Type B pancreatic cell (in vitro differentiated cells): ENCODE results near the gene LMTK2. TPM values are rescaled to one million over a fixed set of nuclear protein-coding genes. Genes with fewer than 3 reads are reported as not detected.
A peak's percentile ranks its signal among the peaks of the same experiment; 100 is the strongest.

Experiments used
- DNase-seq: peaks from one replicate; pipeline ENCODE4 v3.0.0; 2021; ENCODE audit warnings: mixed read lengths; ENCODE audit not compliant: unreplicated experiment; ENCODE audit errors: extremely low spot score
- H3K27ac Mint-ChIP-seq: 2 replicates; pipeline ENCODE4 v1.8.0; 2021; ENCODE audit warnings: mild to moderate bottlenecking, mixed read lengths
- H3K27me3 Mint-ChIP-seq: 2 replicates; pipeline ENCODE4 v1.8.0; 2021; ENCODE audit warnings: mixed read lengths
- H3K36me3 Mint-ChIP-seq: 2 replicates; pipeline ENCODE4 v1.8.0; 2021; ENCODE audit warnings: mixed read lengths
- H3K4me1 Mint-ChIP-seq: one replicate; pipeline ENCODE4 v1.8.0; 2021; ENCODE audit warnings: mixed read lengths; ENCODE audit not compliant: unreplicated experiment
- H3K4me3 Mint-ChIP-seq: 2 replicates; pipeline ENCODE4 v1.8.0; 2021; ENCODE audit warnings: mild to moderate bottlenecking, mixed read lengths
- H3K9me3 Mint-ChIP-seq: 2 replicates; pipeline ENCODE4 v1.8.0; 2021; ENCODE audit warnings: mixed read lengths
- total RNA-seq: library from RNA; stranded (reverse); gene quantifications from 2 replicates; pipeline ENCODE4 v1.2.1, GENCODE V29; 2021; ENCODE audit warnings: low replicate concordance
- TF ChIP-seq, protein P1 (sequence below): fragments of 200-600 bp; sonication (generic); conservative IDR thresholded peaks from 2 replicates; pipeline ENCODE4 v1.5.0; 2021; ENCODE audit warnings: antibody characterized with exemption, mild to moderate bottlenecking

The LMTK2 gene
- total RNA-seq, 1 donor from 2014 or later = 20.6 TPM

- TF ChIP-seq, protein P1, sequence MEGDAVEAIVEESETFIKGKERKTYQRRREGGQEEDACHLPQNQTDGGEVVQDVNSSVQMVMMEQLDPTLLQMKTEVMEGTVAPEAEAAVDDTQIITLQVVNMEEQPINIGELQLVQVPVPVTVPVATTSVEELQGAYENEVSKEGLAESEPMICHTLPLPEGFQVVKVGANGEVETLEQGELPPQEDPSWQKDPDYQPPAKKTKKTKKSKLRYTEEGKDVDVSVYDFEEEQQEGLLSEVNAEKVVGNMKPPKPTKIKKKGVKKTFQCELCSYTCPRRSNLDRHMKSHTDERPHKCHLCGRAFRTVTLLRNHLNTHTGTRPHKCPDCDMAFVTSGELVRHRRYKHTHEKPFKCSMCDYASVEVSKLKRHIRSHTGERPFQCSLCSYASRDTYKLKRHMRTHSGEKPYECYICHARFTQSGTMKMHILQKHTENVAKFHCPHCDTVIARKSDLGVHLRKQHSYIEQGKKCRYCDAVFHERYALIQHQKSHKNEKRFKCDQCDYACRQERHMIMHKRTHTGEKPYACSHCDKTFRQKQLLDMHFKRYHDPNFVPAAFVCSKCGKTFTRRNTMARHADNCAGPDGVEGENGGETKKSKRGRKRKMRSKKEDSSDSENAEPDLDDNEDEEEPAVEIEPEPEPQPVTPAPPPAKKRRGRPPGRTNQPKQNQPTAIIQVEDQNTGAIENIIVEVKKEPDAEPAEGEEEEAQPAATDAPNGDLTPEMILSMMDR = no peak
- Mint-ChIP-seq H3K4me3 (no peak overlapping the region), H3K9me3 (no peaks in the 10 kb centered on the region), H3K27ac (no peak overlapping the region), H3K4me1 (no peaks in the 10 kb centered on the region), H3K36me3 (peaks cover 47% of the 10 kb centered on the region), H3K27me3 (no peaks in the 10 kb centered on the region)
- DNase-seq = no peak
These were observed 50.0 kb downstream of the LMTK2 start for GRCh38 chr7:98156700-98157099.

GRCh38 chr7:98157761-98158160 lies 51.1 kb downstream of the LMTK2 start:
- Mint-ChIP-seq H3K36me3 (peaks cover 41% of the 10 kb centered on the region), H3K4me1 (no peaks in the 10 kb centered on the region), H3K27me3 (no peaks in the 10 kb centered on the region), H3K9me3 (no peaks in the 10 kb centered on the region), H3K4me3 (no peak overlapping the region), H3K27ac (no peak overlapping the region)
- TF ChIP-seq, protein P1 = no peak
- DNase-seq = no peak

GRCh38 chr7:98162758-98163157 lies 56.1 kb downstream of the LMTK2 start:
- DNase-seq = no peak
- Mint-ChIP-seq H3K9me3 (no peaks in the 10 kb centered on the region), H3K36me3 (peaks cover 6% of the 10 kb centered on the region), H3K4me1 (peaks cover 8% of the 10 kb centered on the region), H3K27ac (no peak overlapping the region), H3K27me3 (no peaks in the 10 kb centered on the region), H3K4me3 (no peak overlapping the region)
- TF ChIP-seq, protein P1 = no peak

DNA sequence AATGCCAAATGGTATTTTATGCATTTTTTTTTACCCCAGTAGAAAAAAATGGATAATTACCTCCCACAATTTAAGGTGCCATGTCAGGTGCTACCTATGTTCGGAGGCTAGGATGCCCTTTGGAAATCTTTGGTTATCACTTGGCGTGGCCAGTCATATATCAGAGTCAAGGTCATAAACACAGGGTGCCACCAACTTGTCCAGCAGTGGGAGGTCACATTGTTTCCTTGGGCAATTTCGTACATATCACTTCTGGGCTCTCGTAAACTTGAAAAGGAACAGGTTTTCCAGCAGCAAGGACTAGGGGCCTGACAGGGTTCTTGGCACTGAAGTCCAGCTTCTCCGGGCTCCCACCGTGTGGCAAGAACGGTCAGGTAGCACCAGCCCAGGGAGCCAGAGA lies 56.6 kb downstream of the LMTK2 start:
- Mint-ChIP-seq H3K36me3 (peaks cover 4% of the 10 kb centered on the region), H3K27ac (no peak overlapping the region), H3K27me3 (no peaks in the 10 kb centered on the region), H3K9me3 (no peaks in the 10 kb centered on the region), H3K4me3 (no peak overlapping the region), H3K4me1 (peaks cover 8% of the 10 kb centered on the region)
- DNase-seq = no peak
- TF ChIP-seq, protein P1 = no peak

GRCh38 chr7:98163704-98164494 lies 57.2 kb downstream of the LMTK2 start:
- Mint-ChIP-seq H3K36me3 (peaks cover 4% of the 10 kb centered on the region), H3K9me3 (no peaks in the 10 kb centered on the region), H3K4me1 (peaks cover 13% of the 10 kb centered on the region), H3K27ac (peak overlapping the region; percentile 46), H3K27me3 (no peaks in the 10 kb centered on the region), H3K4me3 (no peak overlapping the region)
- TF ChIP-seq, protein P1 = no peak
- no peak for DNase-seq
